ENCODE results near the gene RTN4R. TPM values are rescaled to one million over a fixed set of nuclear protein-coding genes. Genes with fewer than 3 reads are reported as not detected.

Gene RTN4R
- total and polyA plus RNA-seq, 9 donors, result 0.48 to 8.2 (median 1.8) TPM; not detected in 1

- intact Hi-C loops (cut with DNase I), result no loop called here
- no peak overlapping the region for H3K4me3 ChIP-seq
- no peaks in the 10 kb centered on the region for H3K27me3 ChIP-seq
- no peaks in the 10 kb centered on the region for H3K9me3 ChIP-seq
- no peak for DNase-seq
- WGBS, 3 donors, result 50 to 67% (median 51%) methylated on average over 4 of the region's 4 CpGs
- H3K27ac ChIP-seq, result no peak overlapping the region
- H3K4me1 ChIP-seq (ENCODE audit: insufficient read depth), result peaks cover 6% of the 10 kb centered on the region
- TF ChIP-seq POLR2A (IDR thresholded peaks at IDR 0.05) (no peak), EP300 (IDR thresholded peaks at IDR 0.05) (no peak)
- TF ChIP-seq, protein P1, sequence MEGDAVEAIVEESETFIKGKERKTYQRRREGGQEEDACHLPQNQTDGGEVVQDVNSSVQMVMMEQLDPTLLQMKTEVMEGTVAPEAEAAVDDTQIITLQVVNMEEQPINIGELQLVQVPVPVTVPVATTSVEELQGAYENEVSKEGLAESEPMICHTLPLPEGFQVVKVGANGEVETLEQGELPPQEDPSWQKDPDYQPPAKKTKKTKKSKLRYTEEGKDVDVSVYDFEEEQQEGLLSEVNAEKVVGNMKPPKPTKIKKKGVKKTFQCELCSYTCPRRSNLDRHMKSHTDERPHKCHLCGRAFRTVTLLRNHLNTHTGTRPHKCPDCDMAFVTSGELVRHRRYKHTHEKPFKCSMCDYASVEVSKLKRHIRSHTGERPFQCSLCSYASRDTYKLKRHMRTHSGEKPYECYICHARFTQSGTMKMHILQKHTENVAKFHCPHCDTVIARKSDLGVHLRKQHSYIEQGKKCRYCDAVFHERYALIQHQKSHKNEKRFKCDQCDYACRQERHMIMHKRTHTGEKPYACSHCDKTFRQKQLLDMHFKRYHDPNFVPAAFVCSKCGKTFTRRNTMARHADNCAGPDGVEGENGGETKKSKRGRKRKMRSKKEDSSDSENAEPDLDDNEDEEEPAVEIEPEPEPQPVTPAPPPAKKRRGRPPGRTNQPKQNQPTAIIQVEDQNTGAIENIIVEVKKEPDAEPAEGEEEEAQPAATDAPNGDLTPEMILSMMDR (IDR thresholded peaks at IDR 0.05), result no peak
- no peaks in the 10 kb centered on the region for H3K36me3 ChIP-seq
Measured at GRCh38 chr22:20217563-20217962, 50.6 kb downstream of the RTN4R start.

DNA sequence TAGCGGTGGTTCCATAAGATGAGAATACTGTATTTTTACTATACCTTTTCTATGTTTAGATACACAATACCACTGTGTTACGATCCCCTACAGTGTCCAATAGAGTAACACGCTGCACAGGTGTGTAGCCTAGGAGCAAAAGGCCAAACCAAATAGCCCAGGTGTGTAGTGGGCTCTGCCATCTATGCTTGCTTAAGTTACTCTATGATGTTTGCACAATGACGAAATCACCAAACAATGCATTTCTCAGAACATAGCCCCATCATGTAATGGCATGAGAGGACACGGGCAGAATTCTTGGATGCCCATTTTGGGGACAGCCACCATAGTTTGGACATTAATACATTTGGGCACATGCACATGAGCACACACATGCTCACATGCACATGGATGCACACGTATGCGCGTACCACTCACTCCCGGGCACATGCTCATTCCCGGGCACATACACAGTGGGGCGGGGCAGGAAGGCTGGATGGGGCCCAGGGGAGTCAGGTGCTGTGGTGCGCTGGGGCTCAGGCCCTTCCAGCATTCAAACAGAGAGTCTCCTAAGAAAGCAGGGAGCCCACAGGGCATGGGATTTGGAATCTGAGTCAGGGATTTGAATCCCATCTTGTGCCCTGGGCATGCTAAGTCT is 51.1 kb downstream of the RTN4R start:
- Histone ChIP-seq H3K9me3 (no peaks in the 10 kb centered on the region), H3K4me3 (no peak overlapping the region), H3K27ac (no peak overlapping the region), H3K4me1 (ENCODE audit: insufficient read depth) (peaks cover 9% of the 10 kb centered on the region), H3K27me3 (no peaks in the 10 kb centered on the region), H3K36me3 (no peaks in the 10 kb centered on the region)
- intact Hi-C loops (cut with DNase I), result no loop called here
- TF ChIP-seq POLR2A (IDR thresholded peaks at IDR 0.05) (no peak), EP300 (IDR thresholded peaks at IDR 0.05) (no peak)
- TF ChIP-seq, protein P1 (IDR thresholded peaks at IDR 0.05), result no peak
- WGBS, 3 donors, result 81 to 83% (median 82%) methylated on average over 12 of the region's 12 CpGs
- DNase-seq, result no peak

- intact Hi-C loops (cut with DNase I), result no loop called here
- H3K4me3 ChIP-seq, result no peak overlapping the region
- no peaks in the 10 kb centered on the region for H3K36me3 ChIP-seq
- H3K27ac ChIP-seq, result no peak overlapping the region
- no peaks in the 10 kb centered on the region for H3K9me3 ChIP-seq
- H3K27me3 ChIP-seq, result no peaks in the 10 kb centered on the region
- peaks cover 21% of the 10 kb centered on the region for H3K4me1 ChIP-seq (ENCODE audit: insufficient read depth)
- no peak for DNase-seq
- WGBS, 3 donors, result 53 to 74% (median 69%) methylated on average over 4 of the region's 4 CpGs
- no peak for TF ChIP-seq POLR2A (IDR thresholded peaks at IDR 0.05)
- TF ChIP-seq, protein P1 (IDR thresholded peaks at IDR 0.05), result no peak
- no peak for TF ChIP-seq EP300 (IDR thresholded peaks at IDR 0.05)
Measured at GRCh38 chr22:20215742-20216141, 52.4 kb downstream of the RTN4R start.

GRCh38 chr22:20214853-20215252 is 53.3 kb downstream of the RTN4R start:
- H3K27me3 ChIP-seq, result no peaks in the 10 kb centered on the region
- WGBS, 3 donors, result 91 to 96% (median 92%) methylated on average over 6 to 7 of the region's 7 CpGs
- peaks cover 23% of the 10 kb centered on the region for H3K4me1 ChIP-seq (ENCODE audit: insufficient read depth)
- no peaks in the 10 kb centered on the region for H3K9me3 ChIP-seq
- TF ChIP-seq, protein P1 (IDR thresholded peaks at IDR 0.05), result no peak
- TF ChIP-seq EP300 (IDR thresholded peaks at IDR 0.05) (no peak), POLR2A (IDR thresholded peaks at IDR 0.05) (no peak)
- intact Hi-C loops (cut with DNase I), result no loop called here
- no peak overlapping the region for H3K27ac ChIP-seq
- H3K36me3 ChIP-seq, result no peaks in the 10 kb centered on the region
- no peak overlapping the region for H3K4me3 ChIP-seq
- no peak for DNase-seq

All from ovary (tissue), 9 donors.